Measurements from ENCODE around the gene TADA2A. TPM values are rescaled to one million over a fixed set of nuclear protein-coding genes. Genes with fewer than 3 reads are reported as not detected.
A peak's percentile ranks its signal among the peaks of the same experiment; 100 is the strongest.

Gene TADA2A
- total RNA-seq, 1 experiment from 2014 or later, result 24.6 TPM

- DNase-seq (ENCODE audit: low read depth, low spot score), result no peak
- Histone ChIP-seq H3K4me3 (replicated peaks in 1 of 2; ENCODE audit: low read depth in 1 of 2, low read length in 2 of 2) (no peak overlapping the region), H3K4me2 (ENCODE audit: low read length) (peak overlapping the region; percentile 38), H4K20me1 (ENCODE audit: insufficient read depth) (no peaks in the 10 kb centered on the region), H3K27ac (ENCODE audit: low read depth, low read length) (no peak overlapping the region), H3K36me3 (ENCODE audit: control insufficient read depth in 1 of 2, insufficient read depth in 2 of 2, low read length in 2 of 2) (no peaks in the 10 kb centered on the region), H3K9me3 (ENCODE audit: control insufficient read depth in 1 of 2, insufficient read depth in 1 of 2, low read depth in 1 of 2, low read length in 2 of 2) (no peaks in the 10 kb centered on the region), H2AFZ (ENCODE audit: low read depth, low read length, poor library complexity, severe bottlenecking) (no peak overlapping the region), H3K9me2 (ENCODE audit: insufficient read depth) (no peaks in the 10 kb centered on the region), H3K79me2 (ENCODE audit: insufficient read depth, low read length) (no peaks in the 10 kb centered on the region), H3K4me1 (ENCODE audit: control insufficient read depth in 1 of 2, insufficient read depth in 2 of 2, low read length in 2 of 2) (peaks cover 0 to 10% of the 10 kb centered on the region in 2 experiments; a peak in 2 of 4 replicates), H3K9ac (ENCODE audit: low read length) (no peak overlapping the region), H3K27me3 (ENCODE audit: insufficient read depth, low read length) (no peaks in the 10 kb centered on the region)
- intact Hi-C loops (cut with micrococcal nuclease), result no loop called here
- no peak for ATAC-seq
- BruUV-seq (replicated peaks), result no TSS peak
- ChIA-PET RAD21 (ENCODE audit: low non-redundant PET in 1 of 2, low total read pairs in 2 of 2, uncharacterized antibody in 2 of 2, unreplicated experiment in 2 of 2) (interaction anchor here in 1 of 2 experiments (0.5 kb wide), 1 partner anchor 57 kb away, joined by 3 read pairs; no protein-coding TSS in a partner anchor), POLR2A (interaction anchor here (1.0 kb wide), 1 partner anchor 33 kb away, joined by 3 read pairs; no protein-coding TSS in a partner anchor), CTCF (no interaction called here)
- no peak for TF ChIP-seq ELF1 (IDR thresholded peaks at IDR 0.05; ENCODE audit: borderline replicate concordance, low read depth)
- TF ChIP-seq FOSL1 (IDR thresholded peaks at IDR 0.05; ENCODE audit: low read depth), result no peak
- TF ChIP-seq YY1 (IDR thresholded peaks at IDR 0.05; ENCODE audit: extremely low read depth, insufficient replicate concordance, low read depth, low read length), result no peak
- TF ChIP-seq CBX3 (IDR thresholded peaks at IDR 0.05; ENCODE audit: low read depth), result no peak
- no peak for TF ChIP-seq CEBPB (IDR thresholded peaks at IDR 0.05; ENCODE audit: low read depth)
- TF ChIP-seq POLR2AphosphoS5 (IDR thresholded peaks at IDR 0.05; ENCODE audit: low read depth, low read length), result no peak
- TF ChIP-seq ATF3 (IDR thresholded peaks at IDR 0.05), result no peak
- TF ChIP-seq JUND (IDR thresholded peaks at IDR 0.05), result no peak
- no peak for TF ChIP-seq EZH2phosphoT487 (IDR thresholded peaks at IDR 0.05; ENCODE audit: borderline replicate concordance)
- no peak for TF ChIP-seq EGR1 (IDR thresholded peaks at IDR 0.05; ENCODE audit: low read depth)
Measured at GRCh38 chr17:37392024-37392590, 14.6 kb upstream of the TADA2A start.

GRCh38 chr17:37393352-37393751 is 13.3 kb upstream of the TADA2A start:
- CTCF ChIA-PET, result no interaction called here
- POLR2A ChIA-PET, result no interaction called here
- Histone ChIP-seq H3K27me3 (ENCODE audit: insufficient read depth, low read length) (no peaks in the 10 kb centered on the region), H3K79me2 (ENCODE audit: insufficient read depth, low read length) (no peaks in the 10 kb centered on the region), H3K9ac (ENCODE audit: low read length) (no peak overlapping the region), H3K27ac (ENCODE audit: low read depth, low read length) (no peak overlapping the region), H4K20me1 (ENCODE audit: insufficient read depth) (no peaks in the 10 kb centered on the region), H3K36me3 (ENCODE audit: control insufficient read depth in 1 of 2, insufficient read depth in 2 of 2, low read length in 2 of 2) (no peaks in the 10 kb centered on the region), H2AFZ (ENCODE audit: low read depth, low read length, poor library complexity, severe bottlenecking) (no peak overlapping the region), H3K4me3 (replicated peaks in 1 of 2; ENCODE audit: low read depth in 1 of 2, low read length in 2 of 2) (no peak overlapping the region), H3K4me2 (ENCODE audit: low read length) (no peak overlapping the region), H3K4me1 (ENCODE audit: control insufficient read depth in 1 of 2, insufficient read depth in 2 of 2, low read length in 2 of 2) (peaks cover 0 to 12% of the 10 kb centered on the region in 2 experiments; a peak in 2 of 4 replicates), H3K9me3 (ENCODE audit: control insufficient read depth in 1 of 2, insufficient read depth in 1 of 2, low read depth in 1 of 2, low read length in 2 of 2) (no peaks in the 10 kb centered on the region), H3K9me2 (ENCODE audit: insufficient read depth) (no peaks in the 10 kb centered on the region)
- ATAC-seq (no peak), DNase-seq (ENCODE audit: low read depth, low spot score) (no peak)
- RAD21 ChIA-PET (ENCODE audit: low non-redundant PET in 1 of 2, low total read pairs in 2 of 2, uncharacterized antibody in 2 of 2, unreplicated experiment in 2 of 2), result no interaction called here
- BruUV-seq (replicated peaks), result no TSS peak
- intact Hi-C loops (cut with micrococcal nuclease), result no loop called here
- no peak for TF ChIP-seq SIN3A (IDR thresholded peaks at IDR 0.05; ENCODE audit: low read depth)
- TF ChIP-seq FOSL1 (IDR thresholded peaks at IDR 0.05; ENCODE audit: low read depth), result no peak
- no peak for TF ChIP-seq ZNF274 (IDR thresholded peaks at IDR 0.05; ENCODE audit: low read depth, low read length)
- no peak for TF ChIP-seq YY1 (IDR thresholded peaks at IDR 0.05; ENCODE audit: extremely low read depth, insufficient replicate concordance, low read depth, low read length)
- TF ChIP-seq ATF3 (IDR thresholded peaks at IDR 0.05), result no peak
- TF ChIP-seq EZH2 (IDR thresholded peaks at IDR 0.05), result no peak
- TF ChIP-seq ZBTB33 (IDR thresholded peaks at IDR 0.05; ENCODE audit: extremely low read depth, insufficient replicate concordance, low read length), result no peak
- no peak for TF ChIP-seq CBX3 (IDR thresholded peaks at IDR 0.05; ENCODE audit: low read depth)
- no peak for TF ChIP-seq RAD21 (IDR thresholded peaks at IDR 0.05; ENCODE audit: low read depth)
- TF ChIP-seq POLR2AphosphoS5 (IDR thresholded peaks at IDR 0.05; ENCODE audit: low read depth, low read length), result no peak
- TF ChIP-seq ZFX (IDR thresholded peaks at IDR 0.05), result no peak
- no peak for TF ChIP-seq TCF7L2 (IDR thresholded peaks at IDR 0.05; ENCODE audit: borderline replicate concordance, extremely low read depth, insufficient read depth, insufficient read length)
